A549 (cell line): ENCODE results near the gene FCN1. TPM values are rescaled to one million over a fixed set of nuclear protein-coding genes. Genes with fewer than 3 reads are reported as not detected.

ENCODE experiments used
- ATAC-seq, 2 experiments: fragments of 200-7000 bp in 1 of 2; fragments of >200 bp in 1 of 2; cut with Nextera tagmentation in 1 of 2; cut with Tn5 transposase in 1 of 2; 3 replicates each; pipeline versions ENCODE4 v1.8.0 to v1.9.1; 2018 to 2020; ENCODE audit warnings: mild to moderate bottlenecking in 1 of 2, moderate library complexity in 1 of 2
- CTCF ChIA-PET: fragments of 300-600 bp; sonication (Branson Sonifier 250); formaldehyde crosslinking; extraction: SDS; loops from one replicate; lab custom pipeline; 2021; ENCODE audit warnings: antibody characterized with exemption, inconsistent platforms; lab: Yijun Ruan, JAX
- POLR2A ChIA-PET: fragments of 350-600 bp; formaldehyde crosslinking; extraction: SDS; loops from one replicate; lab custom pipeline; 2021; ENCODE audit warnings: antibody characterized with exemption, inconsistent platforms; lab: Yijun Ruan, JAX
- DNase-seq, 2 experiments: peaks; one replicate each; pipeline versions ENCODE4 v3.0.0 to v3.0.0-alpha.2; 2011 to 2016; ENCODE audit warnings: low read depth in 1 of 2, low spot score in 1 of 2
- FAIRE-seq: peaks from 2 replicates; lab custom pipeline; 2011; peaks lifted over from hg19 to GRCh38; lab: Jason Lieb, UNC
- H3K27ac ChIP-seq, 2 experiments: fragments of >200 bp; sonication (Bioruptor Twin); formaldehyde crosslinking; 3 replicates each; pipeline ENCODE4 v1.5.1; 2016 to 2017
- H3K4me1 ChIP-seq: fragments of >200 bp; sonication (Bioruptor Twin); formaldehyde crosslinking; 3 replicates; pipeline ENCODE4 v1.6.1; 2016
- H3K4me2 ChIP-seq: fragments of >200 bp; sonication (Bioruptor Twin); formaldehyde crosslinking; 3 replicates; pipeline ENCODE4 v1.6.1; 2016
- H3K4me3 ChIP-seq: fragments of >200 bp; sonication (Bioruptor Twin); formaldehyde crosslinking; 3 replicates; pipeline ENCODE4 v1.5.1; 2016
- H3K9me3 ChIP-seq: fragments of >200 bp; sonication (Bioruptor Twin); formaldehyde crosslinking; 3 replicates; pipeline ENCODE4 v1.6.1; 2016
- ATOH8 ChIP-seq: fragments of 250-450 bp; sonication (Bioruptor Pico); IDR thresholded peaks from 2 replicates; pipeline ENCODE4 v1.5.0; 2020; ENCODE audit warnings: low read depth, mild to moderate bottlenecking, moderate library complexity
- BCL3 ChIP-seq: fragments of >200 bp; sonication (Bioruptor Twin); formaldehyde crosslinking; IDR thresholded peaks from 3 replicates; pipeline ENCODE4 v1.6.1; 2016
- CHD2 ChIP-seq: fragments of 150-350 bp; IDR thresholded peaks from 2 replicates; pipeline ENCODE4 v1.6.1; 2014; ENCODE audit warnings: low read length; ENCODE audit not compliant: partially characterized antibody
- CHD4 ChIP-seq: fragments of 200-600 bp; sonication (generic); IDR thresholded peaks from 2 replicates; pipeline ENCODE4 v1.6.1; 2016; ENCODE audit warnings: antibody characterized with exemption, mild to moderate bottlenecking, borderline replicate concordance
- E2F6 ChIP-seq: IDR thresholded peaks from 2 replicates; pipeline ENCODE4 v1.6.1; 2012; ENCODE audit warnings: low read depth, borderline replicate concordance
- EHF ChIP-seq: fragments of 250-450 bp; sonication (Bioruptor Pico); IDR thresholded peaks from 2 replicates; pipeline ENCODE4 v1.5.0; 2020; ENCODE audit warnings: mild to moderate bottlenecking
- ESRRA ChIP-seq: fragments of 150-350 bp; IDR thresholded peaks from 2 replicates; pipeline ENCODE4 v1.6.1; 2014; ENCODE audit warnings: mild to moderate bottlenecking, low read length, borderline replicate concordance
- FOSL2 ChIP-seq, 2 experiments: fragments of 450-650 bp in 1 of 2; fragments of >200 bp in 1 of 2; sonication (Bioruptor Twin) in 1 of 2; formaldehyde crosslinking; IDR thresholded peaks; 2 replicates each; pipeline versions ENCODE4 v1.5.0 to v1.6.1; 2016 to 2020; ENCODE audit warnings: mild to moderate bottlenecking in 1 of 2, moderate library complexity in 1 of 2
- HES2 ChIP-seq: fragments of >200 bp; sonication (Bioruptor Twin); formaldehyde crosslinking; IDR thresholded peaks from 2 replicates; pipeline ENCODE4 v1.6.1; 2016
- HOXB5 ChIP-seq: fragments of 250-450 bp; sonication (Bioruptor Pico); IDR thresholded peaks from 2 replicates; pipeline ENCODE4 v1.5.0; 2020; ENCODE audit warnings: mild to moderate bottlenecking, moderate library complexity
- JUNB ChIP-seq: fragments of >200 bp; sonication (Bioruptor Twin); formaldehyde crosslinking; IDR thresholded peaks from 2 replicates; pipeline ENCODE4 v1.6.1; 2016
- KDM1A ChIP-seq: fragments of 200-600 bp; sonication (generic); IDR thresholded peaks from 2 replicates; pipeline ENCODE4 v1.6.1; 2016; ENCODE audit warnings: low read depth, mild to moderate bottlenecking
- MAFK ChIP-seq: fragments of 450-650 bp; IDR thresholded peaks from 2 replicates; pipeline ENCODE4 v1.6.1; 2014; ENCODE audit not compliant: partially characterized antibody
- POLR2AphosphoS2 ChIP-seq: conservative IDR thresholded peaks from 2 replicates; pipeline ENCODE4 v1.6.1; 2012; ENCODE audit warnings: low read length, improper control_type of control experiment, inconsistent platforms
- RARB ChIP-seq: fragments of 250-450 bp; sonication (Bioruptor Pico); IDR thresholded peaks from 2 replicates; pipeline ENCODE4 v1.8.0; 2021; ENCODE audit warnings: mild to moderate bottlenecking, moderate library complexity
- RCOR1 ChIP-seq: fragments of 150-350 bp; IDR thresholded peaks from 2 replicates; pipeline ENCODE4 v1.6.1; 2014; ENCODE audit warnings: antibody characterized with exemption, low read length, low read depth
- REST ChIP-seq: fragments of 200-600 bp; sonication (generic); IDR thresholded peaks from 2 replicates; pipeline ENCODE4 v1.6.1; 2016; ENCODE audit warnings: antibody characterized with exemption, mild to moderate bottlenecking, moderate library complexity
- TFCP2L1 ChIP-seq: fragments of 250-450 bp; sonication (Bioruptor Pico); IDR thresholded peaks from 2 replicates; pipeline ENCODE4 v1.5.0; 2021; ENCODE audit warnings: mild to moderate bottlenecking
- WGBS: methylation state at CpG from one replicate; pipeline ENCODE4 v1.1.6; 2017; ENCODE audit errors: missing lambda C conversion rate; 5-methylcytosine and 5-hydroxymethylcytosine counted together
- polyA plus RNA-seq, 4 experiments: library from polyadenylated mRNA; depleted of rRNA in 3 of 4; stranded (reverse); fragments of >200 nt; fragmentation: RNase III in 1 of 4; extraction: RNeasy Plus Mini Kit Qiagen cat#74134 plus additional on column Dnase treatment in 1 of 4; gene quantifications; 2 replicates in 3 of 4; 3 replicates in 1 of 4; pipeline ENCODE4 v1.2.3, GENCODE V29; 2011 to 2017

FCN1 gene
- polyA plus RNA-seq, 2 of the 4 experiments (the other 2 are of a cell fraction), result not detected

- 62% methylated on average over 18 of the region's 28 CpGs for WGBS
- DNase-seq (no peak), FAIRE-seq (no peak), ATAC-seq (peak in 1 of 2 experiments; percentile 39; a peak in 2 of 6 replicates)
- Histone ChIP-seq H3K4me2 (no peak overlapping the region), H3K27ac (no peak overlapping the region), H3K4me3 (no peak overlapping the region), H3K9me3 (peaks cover 4% of the 10 kb centered on the region; the same call in 1 of the 3 replicates), H3K4me1 (no peaks in the 10 kb centered on the region)
- TF ChIP-seq CHD4, result no peak
- TF ChIP-seq HOXB5, result no peak
- no peak for TF ChIP-seq FOSL2 (IDR thresholded peaks at IDR 0.05)
- TF ChIP-seq FOSL2 (CRISPR knock-in tag; IDR thresholded peaks at IDR 0.05), result no peak
- TF ChIP-seq RARB (CRISPR knock-in tag), result no peak
- no peak for TF ChIP-seq TFCP2L1
- no peak for TF ChIP-seq CHD2
- no peak for TF ChIP-seq ESRRA
- CTCF ChIA-PET, result interaction anchor here (0.7 to 1.2 kb wide), 2 partner anchors 9 to 122 kb away, joined by 3 read pairs; no protein-coding TSS in a partner anchor
- POLR2A ChIA-PET, result no interaction called here
These were observed 53.5 kb downstream of the FCN1 start for GRCh38 chr9:134863941-134864820.

- no peak for ATAC-seq
- FAIRE-seq, result no peak
- TF ChIP-seq RCOR1, result no peak
- no peak for TF ChIP-seq HOXB5
- TF ChIP-seq KDM1A, result no peak
- no peak for TF ChIP-seq REST
- TF ChIP-seq HES2, result no peak
- TF ChIP-seq ATOH8, result no peak
- no peak for TF ChIP-seq POLR2AphosphoS2
- no peak for TF ChIP-seq E2F6
- TF ChIP-seq MAFK, result no peak
- TF ChIP-seq EHF (CRISPR knock-in tag), result no peak
- TF ChIP-seq JUNB, result no peak
- TF ChIP-seq BCL3, result no peak
- Histone ChIP-seq H3K27ac (no peak overlapping the region), H3K9me3 (peaks cover 4% of the 10 kb centered on the region; the same call in 1 of the 3 replicates), H3K4me3 (no peak overlapping the region), H3K4me1 (peaks cover 7% of the 10 kb centered on the region), H3K4me2 (no peak overlapping the region)
- DNase-seq, result no peak
- 60% methylated on average over 10 of the region's 16 CpGs for WGBS
- ChIA-PET POLR2A (no interaction called here), CTCF (no interaction called here)
These were observed 54.3 kb downstream of the FCN1 start for GRCh38 chr9:134863306-134863902.
